ENCODE results near the gene CEP63.

CEP63 gene

DNA sequence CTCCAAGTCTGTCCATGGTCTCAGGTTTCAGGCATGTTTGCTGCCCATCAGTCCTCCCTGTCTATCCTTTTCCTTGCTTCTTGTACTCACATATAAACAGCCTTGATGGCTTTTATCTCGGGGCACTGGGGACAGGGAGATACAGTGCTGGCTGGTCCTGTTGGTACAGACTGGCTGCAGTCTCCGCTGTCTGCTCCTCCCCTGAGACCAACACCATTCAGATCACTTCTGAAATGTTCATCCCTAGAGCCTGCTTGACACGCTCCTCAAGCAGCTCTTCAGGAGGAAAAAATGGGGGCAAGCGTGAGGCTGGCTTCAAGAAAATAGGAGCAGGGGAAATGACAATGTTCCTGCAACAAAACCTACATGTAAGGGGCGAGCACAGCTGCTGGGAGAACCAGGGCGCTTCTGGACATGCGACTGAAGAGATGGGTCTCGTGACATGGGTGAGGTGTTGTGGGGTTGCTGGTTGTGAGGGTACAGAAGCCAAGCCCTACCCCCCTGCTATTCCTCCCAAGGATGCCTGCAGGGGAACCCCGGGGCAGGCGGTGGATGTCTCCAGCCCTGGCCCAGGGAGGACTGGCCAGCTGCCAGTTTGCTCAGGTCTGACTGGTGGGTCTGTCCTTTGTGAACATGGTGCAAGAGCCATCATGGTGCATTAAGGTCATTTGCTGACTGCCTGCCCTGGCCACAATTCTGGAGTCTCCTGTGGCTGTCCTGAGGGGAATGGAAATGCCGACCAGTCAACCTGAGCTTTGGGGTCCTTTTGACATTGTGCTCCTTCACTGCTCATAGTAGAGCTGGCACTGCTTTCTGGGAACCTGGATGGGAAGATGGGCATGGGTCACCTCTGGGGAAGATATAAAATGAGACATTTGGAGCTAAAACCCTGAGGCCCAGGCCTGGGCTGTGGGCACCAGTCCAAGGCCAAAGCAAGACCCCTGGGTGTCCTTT lies 124.9 kb downstream of the CEP63 start:
- no peak for DNase-seq

DNA sequence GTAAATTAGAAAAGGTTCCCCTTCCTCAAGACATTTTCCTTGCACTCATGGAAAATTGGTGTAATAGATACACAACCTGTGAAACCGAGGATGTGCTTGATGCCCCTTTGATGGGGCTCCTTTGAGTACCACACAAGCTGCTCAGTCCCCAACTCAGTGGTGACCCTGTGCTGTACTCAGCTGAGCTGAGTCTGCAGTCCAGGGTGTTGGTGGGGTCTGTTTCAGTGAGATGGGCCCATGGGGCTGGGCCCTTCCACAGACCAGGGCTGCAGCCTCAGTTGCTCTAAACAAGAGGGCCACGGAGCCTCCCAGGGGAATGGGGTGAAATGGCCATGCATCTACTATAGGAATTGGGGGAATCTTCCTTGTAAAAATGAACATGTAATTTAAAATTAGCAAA lies 125.7 kb downstream of the CEP63 start:
- DNase-seq: no peak

DNA sequence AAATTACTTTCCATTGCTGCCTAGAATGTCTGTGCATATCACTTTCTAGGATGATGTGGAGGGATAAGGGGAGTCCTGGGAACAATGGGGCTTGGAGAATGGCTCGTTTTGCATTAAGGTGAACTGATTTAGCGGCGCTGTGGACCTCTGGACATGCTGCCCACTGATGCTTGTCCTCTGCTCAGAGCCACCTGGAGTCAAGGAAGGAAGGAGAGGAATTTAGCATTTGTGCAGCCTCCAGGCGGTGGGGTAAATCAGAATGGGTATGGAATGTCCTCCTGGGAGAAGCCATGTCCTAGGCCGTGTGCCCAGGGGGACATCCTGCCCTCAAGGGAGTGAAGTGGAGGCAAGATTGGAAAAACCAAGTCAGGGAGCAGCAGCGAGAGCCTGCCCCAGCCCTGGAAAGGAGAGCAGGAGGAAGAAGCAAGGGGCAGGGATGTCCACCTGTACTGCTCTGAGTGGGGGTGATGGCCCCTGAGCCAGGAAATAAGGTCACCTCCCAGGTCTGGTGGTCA lies 127.2 kb downstream of the CEP63 start:
- DNase-seq: no peak

DNA sequence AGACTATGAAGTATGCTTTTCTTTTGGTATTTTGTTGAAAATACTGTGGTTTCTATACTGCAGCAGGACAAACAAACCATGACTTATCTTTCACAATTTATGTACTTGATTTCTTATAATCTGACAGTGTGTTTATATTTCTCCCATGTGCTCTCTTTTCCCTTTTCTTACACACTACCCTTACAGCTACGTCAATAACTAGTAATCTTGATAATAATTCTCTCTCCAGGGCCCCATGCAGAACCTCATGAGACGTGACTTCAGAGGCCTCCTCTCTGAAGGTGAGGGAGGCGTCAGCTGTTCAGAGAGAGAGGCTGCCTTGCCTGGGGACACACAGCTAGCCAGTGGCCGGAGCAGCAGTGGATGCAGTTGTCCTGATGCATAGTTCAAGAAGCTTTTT lies 129.1 kb downstream of the CEP63 start:
- no peak for DNase-seq

DNA sequence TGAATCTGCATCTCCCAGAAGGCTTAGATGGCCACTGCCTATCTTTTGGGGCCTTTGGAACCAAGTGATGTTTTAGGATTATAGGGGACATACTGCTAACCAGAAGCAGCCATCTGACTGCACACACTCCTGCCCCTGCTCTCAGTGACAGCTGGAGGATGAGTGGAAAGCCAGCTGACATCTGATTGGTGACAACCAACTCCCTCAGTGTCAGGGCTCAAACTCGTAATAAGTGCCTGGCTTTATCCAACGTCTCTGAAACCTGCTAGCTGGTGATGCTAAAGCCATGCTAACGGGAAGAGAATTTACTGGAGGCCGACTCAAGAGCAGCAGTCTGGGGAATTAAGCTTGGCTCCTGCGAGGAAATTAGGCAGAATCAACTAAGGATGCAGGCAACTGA lies 129.9 kb downstream of the CEP63 start:
- no peak for DNase-seq

DNA sequence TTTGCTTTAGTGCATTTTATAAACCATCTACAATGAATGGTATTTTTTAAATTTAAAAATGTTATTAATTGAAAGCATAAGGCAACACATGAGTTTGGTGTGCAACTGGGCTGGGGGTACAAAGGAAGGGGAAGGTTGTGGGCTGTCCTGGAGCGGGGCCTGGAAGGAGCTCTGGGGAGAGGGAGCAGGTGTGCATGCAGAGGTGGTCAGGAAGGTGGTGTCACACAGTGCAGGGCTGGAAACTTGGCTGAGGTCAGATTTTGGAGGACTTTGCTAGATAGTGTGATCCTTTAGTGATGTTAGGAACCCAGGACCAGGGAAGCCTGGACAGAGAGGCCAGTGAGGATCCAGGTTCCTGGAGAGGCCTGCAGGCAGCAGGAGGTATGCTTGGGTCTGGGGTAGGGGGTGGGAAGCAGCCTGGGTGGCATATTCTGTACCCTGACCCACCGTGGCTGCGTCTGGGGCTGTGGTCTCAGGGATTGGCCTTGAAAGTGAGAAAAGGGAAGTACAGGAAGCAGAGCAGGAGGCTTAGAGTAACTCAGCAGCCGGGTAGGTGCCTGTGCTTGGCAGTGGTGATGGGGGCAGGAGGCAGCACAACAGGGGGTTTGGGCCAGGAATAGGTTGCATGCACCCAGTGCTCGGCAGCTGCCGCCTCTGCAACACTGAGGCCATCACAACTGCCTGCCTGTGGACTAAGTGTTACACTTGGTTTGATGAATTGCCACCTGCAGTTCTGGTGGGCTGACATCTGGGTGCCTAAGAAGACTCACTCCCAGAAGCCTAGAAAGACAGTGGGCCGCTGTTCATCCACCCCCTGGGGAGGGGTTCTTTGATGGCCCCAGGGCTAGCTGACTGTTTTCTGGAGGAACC lies 132.0 kb downstream of the CEP63 start:
- no peak for DNase-seq

DNA sequence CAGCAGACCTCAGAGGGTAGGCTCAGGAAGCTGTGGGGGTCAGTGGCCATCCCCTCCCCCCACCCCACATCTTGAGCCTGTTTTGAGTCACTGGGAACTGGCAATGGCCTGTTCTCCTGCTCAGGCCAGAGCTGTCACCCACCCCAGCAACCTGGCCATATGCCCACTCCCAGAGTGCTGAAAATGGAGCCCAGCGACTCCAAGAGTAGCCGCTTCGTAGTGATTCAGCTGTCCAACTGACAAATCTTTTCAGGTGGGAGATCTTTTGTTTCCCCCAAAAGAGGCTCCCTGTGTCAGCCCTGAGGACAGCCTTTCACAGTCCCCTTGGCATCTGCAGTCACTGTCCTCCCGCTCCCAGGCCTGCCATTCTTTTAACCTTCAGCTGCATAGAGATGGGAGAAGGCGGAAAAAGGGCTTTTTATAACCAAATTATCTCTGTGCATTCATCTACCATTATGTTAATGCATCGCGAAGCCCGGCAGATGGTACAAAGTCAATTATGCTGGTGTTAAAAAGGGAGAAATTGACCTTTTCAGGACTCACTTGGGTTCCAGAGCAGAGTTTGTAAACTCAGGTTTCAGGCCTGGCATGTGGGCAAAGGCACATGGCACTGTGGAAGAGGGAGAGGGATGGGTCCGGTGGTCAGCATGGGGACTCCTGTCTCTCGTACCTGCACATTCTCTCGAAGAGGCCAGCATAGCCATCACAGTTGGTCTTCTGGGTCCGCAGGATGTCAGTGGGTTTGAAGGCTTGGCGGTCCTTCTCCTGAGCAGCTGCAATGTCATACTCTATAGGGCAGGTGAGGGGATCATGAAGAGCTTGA lies 132.8 kb downstream of the CEP63 start:
- DNase-seq: no peak

DNA sequence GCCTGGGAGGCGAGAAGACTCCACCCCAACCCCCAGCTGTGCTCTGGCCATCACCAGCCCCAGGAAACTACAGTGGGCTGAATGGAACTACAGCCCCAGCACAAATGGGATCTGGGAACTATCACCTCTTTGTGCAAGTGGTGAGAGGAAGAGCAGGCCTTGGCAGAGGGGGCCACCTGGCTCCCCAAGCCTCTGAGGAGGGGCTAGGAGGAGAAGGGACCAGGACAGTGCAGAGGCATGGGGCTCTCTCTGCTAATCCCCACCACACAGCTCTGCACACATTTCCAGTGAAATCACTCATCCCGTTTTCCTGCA lies 133.4 kb downstream of the CEP63 start:
- no peak for DNase-seq

DNA sequence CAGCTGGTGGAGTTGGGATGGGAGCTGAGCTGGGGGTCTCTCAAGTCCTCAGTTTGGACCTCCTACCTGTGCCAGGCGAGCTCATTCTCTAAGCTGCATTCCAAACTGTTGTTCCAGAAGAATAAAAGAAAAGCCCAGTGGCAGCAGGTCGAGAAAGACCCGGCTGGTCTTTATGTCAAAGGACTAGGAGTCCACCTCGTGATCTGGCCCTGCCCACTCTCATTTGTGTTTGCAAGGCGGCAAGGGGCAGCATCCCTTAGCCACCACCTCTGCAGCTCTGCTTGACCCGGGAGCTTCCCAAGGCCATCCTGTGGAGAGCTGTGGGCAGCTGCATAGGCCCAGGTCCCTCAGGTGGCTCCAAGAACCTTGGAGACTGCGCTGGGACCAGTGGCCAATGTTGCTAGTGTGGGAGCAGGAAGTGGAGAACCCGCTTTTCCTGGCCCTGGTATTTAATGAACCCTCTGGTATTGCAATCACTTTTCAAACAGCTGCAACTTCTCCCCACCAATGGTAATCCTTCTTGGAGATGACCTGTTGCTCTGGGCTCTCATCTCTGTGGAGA lies 134.1 kb downstream of the CEP63 start:
- no peak for DNase-seq

DNA sequence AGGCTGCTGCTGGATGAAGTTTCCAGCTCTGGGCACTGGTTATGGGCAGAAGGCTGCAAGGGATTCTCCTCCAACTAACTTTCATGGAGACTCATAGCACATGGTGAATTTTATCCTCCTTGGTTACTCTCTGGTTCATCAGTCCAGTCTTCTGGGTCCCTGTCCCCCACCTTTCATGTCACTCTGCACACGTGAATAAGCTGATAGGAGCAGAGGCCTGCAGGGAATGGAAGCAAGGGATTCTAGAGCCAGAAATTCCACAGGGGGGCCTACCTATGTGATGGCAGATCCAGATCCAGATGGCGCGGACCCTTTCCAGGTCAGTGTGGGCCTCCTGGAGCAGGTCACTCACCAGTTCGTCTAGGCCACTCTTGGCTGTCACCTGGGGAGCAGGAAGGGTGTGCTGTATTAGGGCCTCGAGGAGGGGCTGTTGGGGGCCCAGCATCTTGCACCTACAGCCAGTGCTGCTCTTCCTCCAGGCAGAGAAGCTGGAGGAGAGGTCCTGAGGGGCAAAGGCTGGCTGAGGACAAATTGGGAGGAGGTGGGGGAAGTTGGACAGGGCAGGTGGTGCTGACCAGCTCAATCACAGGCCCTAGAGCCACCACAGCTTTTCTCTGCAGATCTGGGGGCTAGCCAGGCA lies 134.7 kb downstream of the CEP63 start:
- no peak for DNase-seq

DNA sequence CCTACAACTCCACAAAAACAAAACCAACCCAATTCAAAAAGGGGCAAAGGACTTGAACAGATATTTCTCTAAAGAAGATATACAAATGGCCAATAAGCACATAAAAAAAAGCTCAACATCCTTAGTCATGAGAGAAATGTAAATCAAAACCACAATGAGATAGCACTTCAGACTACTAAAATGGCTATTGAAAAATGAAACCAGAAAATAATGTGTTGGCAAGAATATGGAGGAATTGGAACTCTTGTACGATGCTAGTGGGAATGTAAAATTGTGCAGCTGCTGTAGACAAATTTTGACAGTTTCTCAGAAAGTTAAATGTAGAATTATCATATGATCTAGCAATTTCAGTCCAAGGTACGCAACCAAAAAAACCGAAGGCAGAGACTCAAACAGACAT lies 136.0 kb downstream of the CEP63 start:
- no peak for DNase-seq

DNA sequence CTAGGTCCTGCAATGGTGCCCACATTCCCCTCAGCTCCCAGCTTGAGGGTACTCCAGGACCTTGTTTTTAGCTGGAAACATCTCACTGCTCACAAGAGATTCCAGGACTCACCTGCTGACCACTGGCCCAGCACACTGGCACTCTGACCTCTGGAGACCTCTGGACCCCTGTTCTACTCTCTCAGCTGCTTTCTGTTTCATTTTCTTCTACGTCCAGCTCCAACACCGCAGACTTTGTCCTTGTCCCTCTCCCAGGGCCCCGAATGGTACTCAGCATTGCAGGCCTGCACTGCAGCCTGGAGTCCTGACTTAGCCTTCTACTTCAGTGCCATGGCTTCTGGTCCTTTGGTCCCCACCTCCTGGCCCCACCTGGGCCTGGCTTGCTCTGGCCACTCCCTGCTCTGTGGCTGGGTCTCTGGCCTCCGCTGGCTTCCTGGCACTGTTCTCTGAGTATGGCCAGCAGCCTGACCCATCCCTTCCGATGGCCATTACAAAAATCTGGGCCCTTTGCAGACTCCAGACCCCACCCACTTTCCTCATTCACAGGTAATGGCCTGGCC lies 137.0 kb downstream of the CEP63 start:
- DNase-seq: no peak

DNA sequence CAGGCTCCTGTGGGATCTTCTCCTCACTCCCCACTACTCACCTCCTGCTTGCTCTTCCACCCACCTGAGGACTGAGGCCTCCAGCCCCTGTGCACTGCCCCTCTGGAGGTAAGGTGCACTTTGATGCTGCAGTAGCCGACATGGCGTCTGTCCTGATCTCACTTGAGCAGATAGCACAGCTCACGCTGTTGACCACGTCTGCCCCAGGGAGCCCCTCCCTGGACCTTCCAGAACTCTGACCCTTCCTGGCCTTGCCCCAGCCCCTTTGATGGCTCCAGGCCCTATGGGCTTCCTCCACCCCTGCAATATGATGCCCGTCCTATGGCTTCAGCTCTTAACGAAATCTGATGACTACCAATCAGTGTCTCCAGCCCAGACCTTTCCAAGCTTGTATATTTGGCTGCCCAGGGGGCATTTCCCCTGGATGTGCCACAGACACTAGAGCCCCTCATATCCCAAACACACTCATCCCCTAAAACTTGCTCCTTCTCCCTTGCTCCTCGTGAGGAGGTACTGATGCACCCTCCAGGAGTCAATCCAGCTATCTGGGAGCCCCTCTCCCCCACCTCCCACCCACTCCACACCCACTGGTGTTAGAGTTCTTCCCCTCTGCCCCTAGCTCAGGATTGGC lies 137.9 kb downstream of the CEP63 start:
- no peak for DNase-seq

All from DMS53 (cell line).